GM12878 (cell line): ENCODE data around the gene TRIOBP.

Experiments
- CHD1 ChIP-seq: IDR thresholded peaks from 2 replicates; pipeline ENCODE4 v1.6.1; 2012; ENCODE audit warnings: low read depth, low read length, improper control_type of control experiment
- CTCF ChIP-seq, 3 experiments: IDR thresholded peaks in 2 of 3; conservative IDR thresholded peaks in 1 of 3; 2 replicates each; pipeline ENCODE4 v1.5.1; 2011; ENCODE audit warnings: low read depth in 3 of 3, low read length in 3 of 3, mild to moderate bottlenecking in 3 of 3, control low read depth in 2 of 3, moderate library complexity in 2 of 3, inconsistent platforms in 1 of 3, mixed read lengths in 1 of 3; ENCODE audit not compliant: control insufficient read depth in 2 of 3, insufficient read depth in 1 of 3; ENCODE audit errors: extremely low read depth in 1 of 3
- IKZF1 ChIP-seq: fragments of 450-650 bp; conservative IDR thresholded peaks from 2 replicates; pipeline ENCODE4 v1.6.1; 2017; ENCODE audit warnings: antibody characterized with exemption, mild to moderate bottlenecking
- NBN ChIP-seq: fragments of 450-650 bp; IDR thresholded peaks from 2 replicates; pipeline ENCODE4 v1.6.1; 2016
- NRF1 ChIP-seq: conservative IDR thresholded peaks from 2 replicates; pipeline ENCODE4 v1.6.1; 2011; ENCODE audit warnings: mild to moderate bottlenecking, low read depth, low read length, improper control_type of control experiment
- PAX8 ChIP-seq: fragments of 450-650 bp; IDR thresholded peaks from 2 replicates; pipeline ENCODE4 v1.6.1; 2017; ENCODE audit warnings: mild to moderate bottlenecking, moderate library complexity
- POLR2A ChIP-seq: IDR thresholded peaks from 2 replicates; pipeline ENCODE4 v1.6.1; 2011; ENCODE audit warnings: low read depth, mild to moderate bottlenecking, low read length
- RFX5 ChIP-seq: IDR thresholded peaks from 2 replicates; pipeline ENCODE4 v1.6.1; 2011; ENCODE audit warnings: low read depth, low read length, improper control_type of control experiment
- ZNF217 ChIP-seq: fragments of 450-650 bp; IDR thresholded peaks from 2 replicates; pipeline ENCODE4 v1.6.1; 2017; ENCODE audit warnings: antibody characterized with exemption, mild to moderate bottlenecking

GRCh38 chr22:37757663-37758062, 60.8 kb downstream of the TRIOBP start:
- no peak for TF ChIP-seq PAX8
- TF ChIP-seq CTCF (IDR thresholded peaks at IDR 0.05 in 2 of 3, conservative IDR thresholded peaks at IDR 0.05 in 1 of 3; ENCODE audit: control insufficient read depth in 2 of 3, extremely low read depth in 1 of 3, insufficient read depth in 1 of 3, low read depth in 3 of 3, low read length in 3 of 3) = no peak
- no peak for TF ChIP-seq RFX5
- TF ChIP-seq NRF1 = no peak
- no peak for TF ChIP-seq POLR2A
- TF ChIP-seq NBN = no peak
- TF ChIP-seq IKZF1 = no peak
- no peak for TF ChIP-seq ZNF217
- no peak for TF ChIP-seq CHD1
